HepG2 (cell line): ENCODE data around the gene MCAT. TPM values are rescaled to one million over a fixed set of nuclear protein-coding genes. Genes with fewer than 3 reads are reported as not detected.

Experiments used
- ARNTL ChIP-seq: sonication (generic); formaldehyde crosslinking; IDR thresholded peaks from 2 replicates; pipeline ENCODE4 v1.4.0; 2020; ENCODE audit warnings: mild to moderate bottlenecking, missing genetic modification reagents
- CBX1 ChIP-seq: IDR thresholded peaks from one replicate; pipeline ENCODE4 v1.6.1; 2016; ENCODE audit warnings: antibody characterized with exemption, low read depth
- CHD4 ChIP-seq: fragments of 200-600 bp; sonication (generic); IDR thresholded peaks from 2 replicates; pipeline ENCODE4 v1.7.0; 2017; ENCODE audit warnings: mild to moderate bottlenecking, low read length, borderline replicate concordance
- FOXO1 ChIP-seq: sonication (generic); formaldehyde crosslinking; IDR thresholded peaks from 2 replicates; pipeline ENCODE4 v1.4.0; 2020; ENCODE audit warnings: missing genetic modification reagents
- GABPB1 ChIP-seq: IDR thresholded peaks from 2 replicates; pipeline ENCODE4 v1.6.1; 2016; ENCODE audit warnings: mild to moderate bottlenecking, missing genetic modification reagents, moderate library complexity, missing compliant biosample characterization
- HIVEP1 ChIP-seq: sonication (generic); formaldehyde crosslinking; IDR thresholded peaks from 2 replicates; pipeline ENCODE4 v1.4.0; 2020; ENCODE audit warnings: mild to moderate bottlenecking, missing genetic modification reagents
- KDM4B ChIP-seq: sonication (generic); formaldehyde crosslinking; IDR thresholded peaks from 2 replicates; pipeline ENCODE4 v1.4.0; 2020; ENCODE audit warnings: missing genetic modification reagents
- KDM5B ChIP-seq: sonication (generic); formaldehyde crosslinking; IDR thresholded peaks from 2 replicates; pipeline ENCODE4 v1.4.0; 2020; ENCODE audit warnings: missing genetic modification reagents, mild to moderate bottlenecking, borderline replicate concordance
- MAF1 ChIP-seq: sonication (generic); formaldehyde crosslinking; IDR thresholded peaks from 2 replicates; pipeline ENCODE4 v1.5.0; 2020; ENCODE audit warnings: missing genetic modification reagents, borderline replicate concordance
- PPARG ChIP-seq: conservative IDR thresholded peaks from 2 replicates; pipeline ENCODE4 v1.6.1; 2016; ENCODE audit warnings: missing biosample characterization, missing genetic modification reagents
- TOPORS ChIP-seq: sonication (generic); formaldehyde crosslinking; IDR thresholded peaks from 2 replicates; pipeline ENCODE4 v1.8.0; 2023; ENCODE audit warnings: mild to moderate bottlenecking, missing genetic modification reagents
- ZIK1 ChIP-seq: sonication (generic); formaldehyde crosslinking; IDR thresholded peaks from 2 replicates; pipeline ENCODE4 v1.5.0; 2020; ENCODE audit warnings: mild to moderate bottlenecking, low read depth, missing genetic modification reagents, borderline replicate concordance
- ZNF24 ChIP-seq: fragments of 450-650 bp; IDR thresholded peaks from 2 replicates; pipeline ENCODE4 v1.6.1; 2017; ENCODE audit warnings: antibody characterized with exemption, mild to moderate bottlenecking
- ZNF256 ChIP-seq: sonication (generic); formaldehyde crosslinking; conservative IDR thresholded peaks from 2 replicates; pipeline ENCODE4 v1.4.0; 2020; ENCODE audit warnings: missing genetic modification reagents
- ZNF317 ChIP-seq: sonication (generic); formaldehyde crosslinking; IDR thresholded peaks from 2 replicates; pipeline ENCODE4 v1.5.0; 2020; ENCODE audit warnings: mild to moderate bottlenecking, missing genetic modification reagents
- ZNF557 ChIP-seq: sonication (generic); formaldehyde crosslinking; IDR thresholded peaks from 2 replicates; pipeline ENCODE4 v1.4.0; 2020; ENCODE audit warnings: missing genetic modification reagents
- ZNF720 ChIP-seq: sonication (generic); formaldehyde crosslinking; IDR thresholded peaks from 2 replicates; pipeline ENCODE4 v1.4.0; 2020; ENCODE audit warnings: missing genetic modification reagents
- ZNF878 ChIP-seq: sonication (generic); formaldehyde crosslinking; IDR thresholded peaks from 2 replicates; pipeline ENCODE4 v1.8.1; 2023; ENCODE audit warnings: mild to moderate bottlenecking, missing genetic modification reagents, moderate library complexity
- ZSCAN20 ChIP-seq: sonication (generic); formaldehyde crosslinking; IDR thresholded peaks from 2 replicates; pipeline ENCODE4 v1.4.0; 2020; ENCODE audit warnings: missing genetic modification reagents, mild to moderate bottlenecking, borderline replicate concordance
- ZSCAN30 ChIP-seq: sonication (generic); formaldehyde crosslinking; IDR thresholded peaks from 2 replicates; pipeline ENCODE4 v1.5.0; 2020; ENCODE audit warnings: mild to moderate bottlenecking, missing genetic modification reagents
- polyA plus RNA-seq, 8 experiments: library from polyadenylated mRNA; depleted of rRNA in 3 of 8; stranded (reverse) in 7 of 8; unstranded in 1 of 8; fragments of >200 nt; fragmentation: Illumina TruSeq in 4 of 8; extraction: Trizol in 4 of 8; gene quantifications; 2 replicates each; pipeline versions ENCODE4 v1.2.1 to v1.2.3, GENCODE V29; 2011 to 2016; ENCODE audit warnings: low read depth in 4 of 8, missing spikeins in 1 of 8, mixed read lengths in 1 of 8; ENCODE audit not compliant: insufficient read depth in 1 of 8
- total RNA-seq, 5 experiments: library from RNA; depleted of rRNA; stranded (reverse); fragments of >200 nt; fragmentation: Illumina TruSeq; extraction: Trizol; gene quantifications; 2 replicates each; pipeline ENCODE4 v1.2.3, GENCODE V29; 2016; ENCODE audit warnings: low read depth in 1 of 5
- TF ChIP-seq, protein P1 (sequence below): IDR thresholded peaks from 2 replicates; pipeline ENCODE4 v1.6.1; 2016; ENCODE audit warnings: low read depth
- TF ChIP-seq, protein P2 (sequence below): sonication (generic); formaldehyde crosslinking; IDR thresholded peaks from 2 replicates; pipeline ENCODE4 v1.4.0; 2020; ENCODE audit warnings: missing genetic modification reagents, mild to moderate bottlenecking, borderline replicate concordance
- TF ChIP-seq, protein P3 (sequence below): sonication (generic); formaldehyde crosslinking; IDR thresholded peaks from 2 replicates; pipeline ENCODE4 v1.4.0; 2020; ENCODE audit warnings: missing genetic modification reagents, low read depth, mild to moderate bottlenecking, borderline replicate concordance
- TF ChIP-seq, protein P4 (sequence below): sonication (generic); formaldehyde crosslinking; IDR thresholded peaks from 2 replicates; pipeline ENCODE4 v1.5.0; 2020; ENCODE audit warnings: mild to moderate bottlenecking, missing genetic modification reagents

Gene MCAT
- total and polyA plus RNA-seq, 2 of the 13 experiments (the other 11 are each of a cell fraction or from before 2014, with no cell fraction given) = 9.3 to 16.7 TPM

DNA sequence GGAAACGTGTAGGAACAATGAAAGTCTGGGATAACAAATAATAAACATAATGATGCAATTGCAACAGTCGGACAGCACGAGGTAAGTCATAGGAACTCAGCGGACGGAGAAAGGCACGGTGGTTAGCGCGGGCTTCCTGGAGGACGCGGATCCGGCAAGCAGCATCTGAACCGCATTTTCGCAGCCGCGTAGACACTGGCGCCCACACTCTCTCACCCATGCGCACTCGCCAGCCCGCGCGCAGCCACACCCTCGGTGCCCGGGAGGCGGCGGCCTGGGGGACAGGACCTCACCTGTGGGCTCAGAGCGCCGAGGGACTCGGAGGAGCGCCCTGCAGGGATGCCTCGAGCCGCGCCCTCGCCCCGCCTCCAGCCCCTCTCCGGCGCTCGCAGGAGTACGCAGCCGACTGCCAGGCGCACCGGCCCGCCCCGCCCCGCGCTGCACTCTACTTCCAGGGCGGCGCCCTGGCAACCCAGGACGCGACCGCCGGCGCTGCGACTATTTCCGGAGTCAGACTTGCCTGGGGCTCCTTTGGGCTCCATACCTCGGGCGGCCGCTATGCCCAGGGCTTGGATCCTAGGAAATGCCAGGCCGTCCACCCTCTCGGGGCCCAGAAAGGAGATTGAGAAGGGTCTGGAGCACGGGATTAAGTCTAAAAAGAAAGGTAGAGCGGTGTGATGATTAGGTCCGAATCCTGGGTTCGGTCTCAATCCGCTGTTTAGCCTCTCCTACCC is 54.0 kb downstream of the MCAT start, which contains the start of gene TTLL1 (continued):
- TF ChIP-seq, protein P1, sequence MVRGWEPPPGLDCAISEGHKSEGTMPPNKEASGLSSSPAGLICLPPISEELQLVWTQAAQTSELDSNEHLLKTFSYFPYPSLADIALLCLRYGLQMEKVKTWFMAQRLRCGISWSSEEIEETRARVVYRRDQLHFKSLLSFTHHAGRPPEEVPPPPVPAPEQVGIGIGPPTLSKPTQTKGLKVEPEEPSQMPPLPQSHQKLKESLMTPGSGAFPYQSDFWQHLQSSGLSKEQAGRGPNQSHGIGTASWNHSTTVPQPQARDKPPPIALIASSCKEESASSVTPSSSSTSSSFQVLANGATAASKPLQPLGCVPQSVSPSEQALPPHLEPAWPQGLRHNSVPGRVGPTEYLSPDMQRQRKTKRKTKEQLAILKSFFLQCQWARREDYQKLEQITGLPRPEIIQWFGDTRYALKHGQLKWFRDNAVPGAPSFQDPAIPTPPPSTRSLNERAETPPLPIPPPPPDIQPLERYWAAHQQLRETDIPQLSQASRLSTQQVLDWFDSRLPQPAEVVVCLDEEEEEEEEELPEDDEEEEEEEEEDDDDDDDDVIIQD (CRISPR knock-in tag) = 0 out of 2 replicates have a peak, but pooled peaks have one; percentile 16
- TF ChIP-seq KDM4B = no peak
- TF ChIP-seq GABPB1 (CRISPR knock-in tag) = peak; percentile 97
- TF ChIP-seq CHD4 = no peak
- no peak for TF ChIP-seq ZSCAN20 (CRISPR knock-in tag)
- TF ChIP-seq, protein P2, sequence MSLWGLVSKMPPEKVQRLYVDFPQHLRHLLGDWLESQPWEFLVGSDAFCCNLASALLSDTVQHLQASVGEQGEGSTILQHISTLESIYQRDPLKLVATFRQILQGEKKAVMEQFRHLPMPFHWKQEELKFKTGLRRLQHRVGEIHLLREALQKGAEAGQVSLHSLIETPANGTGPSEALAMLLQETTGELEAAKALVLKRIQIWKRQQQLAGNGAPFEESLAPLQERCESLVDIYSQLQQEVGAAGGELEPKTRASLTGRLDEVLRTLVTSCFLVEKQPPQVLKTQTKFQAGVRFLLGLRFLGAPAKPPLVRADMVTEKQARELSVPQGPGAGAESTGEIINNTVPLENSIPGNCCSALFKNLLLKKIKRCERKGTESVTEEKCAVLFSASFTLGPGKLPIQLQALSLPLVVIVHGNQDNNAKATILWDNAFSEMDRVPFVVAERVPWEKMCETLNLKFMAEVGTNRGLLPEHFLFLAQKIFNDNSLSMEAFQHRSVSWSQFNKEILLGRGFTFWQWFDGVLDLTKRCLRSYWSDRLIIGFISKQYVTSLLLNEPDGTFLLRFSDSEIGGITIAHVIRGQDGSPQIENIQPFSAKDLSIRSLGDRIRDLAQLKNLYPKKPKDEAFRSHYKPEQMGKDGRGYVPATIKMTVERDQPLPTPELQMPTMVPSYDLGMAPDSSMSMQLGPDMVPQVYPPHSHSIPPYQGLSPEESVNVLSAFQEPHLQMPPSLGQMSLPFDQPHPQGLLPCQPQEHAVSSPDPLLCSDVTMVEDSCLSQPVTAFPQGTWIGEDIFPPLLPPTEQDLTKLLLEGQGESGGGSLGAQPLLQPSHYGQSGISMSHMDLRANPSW (CRISPR knock-in tag) = no peak
- TF ChIP-seq ZNF256 (CRISPR knock-in tag) = no peak
- TF ChIP-seq ZNF878 (CRISPR knock-in tag) = no peak
- TF ChIP-seq PPARG = no peak; the same call in 1 of the 2 replicates
- 0 out of 2 replicates have a peak, but pooled peaks have one; percentile 45 for TF ChIP-seq HIVEP1 (CRISPR knock-in tag)
- TF ChIP-seq MAF1 (CRISPR knock-in tag) = no peak
- no peak for TF ChIP-seq ZIK1
- TF ChIP-seq ZNF24 = no peak
- TF ChIP-seq KDM5B = peak; percentile 69; the same call in 1 of the 2 replicates
- TF ChIP-seq FOXO1 = peak; percentile 26; the same call in 1 of the 2 replicates
- TF ChIP-seq, protein P3, sequence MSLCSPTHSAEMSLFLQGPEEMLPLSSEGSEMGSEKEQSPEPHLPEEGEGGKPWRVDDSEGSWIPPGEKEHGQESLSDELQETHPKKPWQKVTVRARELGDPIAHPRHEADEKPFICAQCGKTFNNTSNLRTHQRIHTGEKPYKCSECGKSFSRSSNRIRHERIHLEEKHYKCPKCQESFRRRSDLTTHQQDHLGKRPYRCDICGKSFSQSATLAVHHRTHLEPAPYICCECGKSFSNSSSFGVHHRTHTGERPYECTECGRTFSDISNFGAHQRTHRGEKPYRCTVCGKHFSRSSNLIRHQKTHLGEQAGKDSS (CRISPR knock-in tag) = no peak
- TF ChIP-seq ARNTL (CRISPR knock-in tag) = no peak
- TF ChIP-seq, protein P4, sequence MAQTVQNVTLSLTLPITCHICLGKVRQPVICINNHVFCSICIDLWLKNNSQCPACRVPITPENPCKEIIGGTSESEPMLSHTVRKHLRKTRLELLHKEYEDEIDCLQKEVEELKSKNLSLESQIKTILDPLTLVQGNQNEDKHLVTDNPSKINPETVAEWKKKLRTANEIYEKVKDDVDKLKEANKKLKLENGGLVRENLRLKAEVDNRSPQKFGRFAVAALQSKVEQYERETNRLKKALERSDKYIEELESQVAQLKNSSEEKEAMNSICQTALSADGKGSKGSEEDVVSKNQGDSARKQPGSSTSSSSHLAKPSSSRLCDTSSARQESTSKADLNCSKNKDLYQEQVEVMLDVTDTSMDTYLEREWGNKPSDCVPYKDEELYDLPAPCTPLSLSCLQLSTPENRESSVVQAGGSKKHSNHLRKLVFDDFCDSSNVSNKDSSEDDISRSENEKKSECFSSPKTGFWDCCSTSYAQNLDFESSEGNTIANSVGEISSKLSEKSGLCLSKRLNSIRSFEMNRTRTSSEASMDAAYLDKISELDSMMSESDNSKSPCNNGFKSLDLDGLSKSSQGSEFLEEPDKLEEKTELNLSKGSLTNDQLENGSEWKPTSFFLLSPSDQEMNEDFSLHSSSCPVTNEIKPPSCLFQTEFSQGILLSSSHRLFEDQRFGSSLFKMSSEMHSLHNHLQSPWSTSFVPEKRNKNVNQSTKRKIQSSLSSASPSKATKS (CRISPR knock-in tag) = no peak
- TF ChIP-seq ZNF557 (CRISPR knock-in tag) = no peak
- TF ChIP-seq ZNF720 (CRISPR knock-in tag) = no peak
- no peak for TF ChIP-seq ZSCAN30 (CRISPR knock-in tag)
- TF ChIP-seq ZNF317 (CRISPR knock-in tag) = no peak
- no peak for TF ChIP-seq CBX1
- TF ChIP-seq TOPORS (CRISPR knock-in tag) = 0 out of 2 replicates have a peak, but pooled peaks have one; percentile 41
